GM21515 (cell line): ENCODE results near the gene SIRPB2.
A peak's percentile ranks its signal among the peaks of the same experiment; 100 is the strongest.

Source experiments
- ATAC-seq: cut with Tn5 transposase; IDR thresholded peaks from one replicate; pipeline ENCODE4 v1.9.1; 2021; ENCODE audit not compliant: unreplicated experiment

SIRPB2 gene

DNA sequence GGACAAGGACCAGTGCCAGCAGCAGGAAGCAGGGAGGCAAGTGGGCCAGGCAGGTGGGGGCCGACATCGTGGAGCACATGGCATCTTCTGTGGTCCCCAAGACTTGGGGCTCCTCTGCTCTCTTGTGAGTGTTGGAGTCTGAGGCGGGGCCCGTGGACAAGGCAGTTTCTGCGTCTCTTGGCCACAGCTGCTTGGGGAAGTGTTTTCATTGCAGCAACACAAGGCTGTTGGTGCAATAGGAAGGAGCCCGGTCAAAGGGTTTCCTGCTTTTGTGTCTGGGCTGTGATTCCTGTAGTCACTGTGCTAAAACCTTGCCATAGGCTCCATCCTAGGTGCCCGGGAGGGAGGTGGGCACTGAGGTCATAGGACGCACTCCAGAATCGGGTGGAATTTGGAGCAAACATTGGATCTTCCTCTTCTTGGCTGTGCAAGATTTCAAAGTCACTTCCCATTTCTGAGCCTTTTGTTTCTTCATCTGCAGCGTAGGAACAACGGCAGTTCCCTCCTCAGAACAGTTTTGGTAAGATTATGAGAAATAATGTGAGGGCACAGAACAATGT is at the start of gene SIRPB2:
Gene SIRPB2, minus strand, starts transcription at position 140 of the 560 bp plus-strand sequence. Its CDS starts 61 bp downstream, at position 79.
- ATAC-seq: no peak

GRCh38 chr20:1539816-1540419 is 48.7 kb upstream of the SIRPB2 start:
- no peak for ATAC-seq

DNA sequence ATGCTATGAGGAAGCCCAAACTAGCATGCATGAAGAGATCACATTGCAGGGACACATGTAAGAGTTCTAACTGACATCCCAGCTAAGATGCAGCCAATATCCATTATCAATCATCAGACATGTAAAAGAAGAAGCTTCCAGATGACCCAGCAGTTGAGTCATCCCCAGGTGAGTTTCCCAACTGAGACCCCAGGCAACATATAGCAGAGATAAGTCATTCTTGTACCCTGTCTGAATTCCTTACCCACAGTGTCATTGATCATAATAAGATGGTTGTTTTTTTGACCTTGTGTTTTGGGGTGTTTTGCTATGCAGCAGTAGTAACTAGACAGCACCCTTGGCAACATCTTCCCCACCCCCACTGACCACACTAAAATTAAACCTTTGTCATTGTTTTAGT is 47.4 kb upstream of the SIRPB2 start:
- ATAC-seq: no peak

- no peak for ATAC-seq
Measured at GRCh38 chr20:1537731-1538058, 46.5 kb upstream of the SIRPB2 start.

DNA sequence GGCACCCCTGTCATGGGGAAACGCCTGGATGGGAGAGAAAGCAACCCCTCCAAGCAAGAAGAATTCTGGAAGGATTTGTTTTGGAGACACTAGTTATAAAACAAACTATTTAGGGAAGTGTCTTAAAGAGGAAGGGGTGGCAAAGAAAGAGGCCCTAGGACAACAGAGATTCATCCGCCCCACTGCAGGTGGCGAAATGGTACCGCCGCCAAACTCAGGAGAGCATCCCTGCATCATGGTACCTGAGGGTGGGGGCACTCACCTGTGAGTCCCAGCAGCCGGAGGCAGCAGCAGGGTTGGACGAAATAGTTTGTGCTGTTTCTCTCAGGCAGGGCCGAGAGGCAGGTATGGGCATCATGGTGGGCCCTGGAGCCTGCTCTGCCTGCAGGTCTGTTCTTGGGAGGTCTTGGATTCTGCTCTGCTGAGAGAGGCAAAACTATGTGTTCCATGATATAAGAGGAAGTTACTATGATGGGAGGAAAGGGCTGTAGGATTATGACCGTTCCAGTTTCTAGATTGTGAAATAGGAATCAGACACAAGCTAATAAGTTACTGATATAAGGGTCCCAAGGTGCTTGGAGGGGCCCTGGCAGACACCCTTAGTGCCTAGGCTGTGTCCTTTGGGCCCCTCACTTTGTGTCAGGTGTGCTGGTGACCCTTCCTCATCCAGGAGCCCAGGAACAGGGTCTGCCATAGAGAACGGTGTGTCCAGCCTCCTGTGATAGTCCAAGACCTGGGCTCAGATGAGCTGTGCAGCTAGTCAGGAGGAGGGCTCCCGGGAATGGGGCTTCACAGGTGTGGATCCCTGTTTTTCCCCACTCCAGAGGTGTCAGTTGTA is 45.9 kb upstream of the SIRPB2 start:
- ATAC-seq: no peak

- peak; percentile 89 for ATAC-seq
Measured at GRCh38 chr20:1535420-1536175, 44.4 kb upstream of the SIRPB2 start.

DNA sequence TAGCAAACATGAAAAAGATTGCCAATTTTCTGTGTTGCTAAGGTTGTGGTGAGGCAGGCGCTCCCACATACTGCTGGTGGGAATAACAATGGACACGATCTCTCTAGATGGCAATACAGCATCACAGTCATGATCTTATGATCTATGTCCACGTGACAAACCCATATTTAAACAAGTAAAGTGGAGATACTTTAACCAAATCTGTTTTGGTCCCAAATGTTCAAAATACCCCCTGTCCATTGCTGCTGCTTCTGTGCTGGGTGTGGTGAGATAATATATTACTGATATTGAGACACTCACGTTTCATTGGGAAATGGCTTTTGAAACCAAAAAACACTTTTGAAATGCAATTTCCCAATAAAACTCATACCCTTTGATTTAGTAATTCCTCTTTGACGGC is 43.3 kb upstream of the SIRPB2 start:
- ATAC-seq: no peak

DNA sequence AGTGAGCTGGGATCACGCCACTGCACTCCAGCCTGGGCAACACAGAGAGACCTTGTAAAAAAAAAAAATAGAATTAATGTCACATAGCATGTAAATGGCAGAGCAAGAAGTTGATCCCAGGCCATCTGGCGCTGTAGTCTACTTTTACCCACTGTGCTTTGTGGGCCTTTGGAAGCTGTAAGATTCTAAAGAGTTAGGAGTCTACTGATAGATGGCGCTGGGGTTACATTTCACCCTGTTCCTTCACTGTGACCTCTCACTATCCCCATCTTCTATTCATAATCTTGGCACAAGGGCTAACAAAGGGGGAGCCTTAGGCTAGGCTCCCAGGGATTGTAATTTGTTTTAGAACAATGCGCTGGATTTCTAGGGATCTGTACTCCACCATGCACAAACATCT is 41.8 kb upstream of the SIRPB2 start:
- no peak for ATAC-seq

DNA sequence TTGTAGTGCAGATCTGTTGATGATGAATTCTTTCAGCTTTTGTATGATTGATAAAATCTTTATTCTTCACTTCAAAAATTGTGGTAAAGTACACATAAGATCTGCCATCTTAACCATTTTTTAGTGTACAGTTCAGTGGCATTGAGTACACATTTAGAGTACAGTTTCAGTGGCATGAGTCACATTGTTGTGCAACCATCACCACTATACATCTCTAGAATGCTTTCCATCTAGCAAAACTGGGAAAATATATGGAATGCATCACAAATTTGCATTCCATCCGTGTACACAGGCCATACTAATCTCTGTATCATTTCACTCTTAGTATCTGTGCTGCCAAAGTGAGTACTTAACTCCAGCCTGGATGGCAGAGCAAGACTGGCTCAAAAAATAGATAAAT is 37.6 kb upstream of the SIRPB2 start:
- ATAC-seq: no peak

GRCh38 chr20:1527923-1528322 is 36.7 kb upstream of the SIRPB2 start:
- no peak for ATAC-seq

DNA sequence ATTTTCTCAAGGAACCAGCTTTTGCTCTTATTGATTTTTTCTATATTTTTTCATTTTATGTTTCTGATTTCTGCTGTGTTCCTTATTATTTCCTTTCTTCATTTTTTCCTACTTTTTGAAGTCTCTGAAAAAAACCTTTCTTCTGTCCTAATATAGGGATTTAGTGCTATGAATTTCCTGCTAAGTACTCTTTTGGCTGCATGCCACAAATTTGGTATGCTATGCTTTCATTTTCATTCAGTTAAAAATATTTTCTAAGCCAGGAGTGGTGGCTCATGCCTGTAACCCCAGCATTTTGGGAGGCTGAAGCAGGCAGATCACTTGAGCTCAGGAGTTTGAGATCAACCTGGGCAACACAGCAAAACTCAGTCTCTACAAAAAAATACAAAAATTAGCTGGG is 35.7 kb upstream of the SIRPB2 start:
- no peak for ATAC-seq

- ATAC-seq: no peak
Measured at GRCh38 chr20:1526310-1526709, 35.1 kb upstream of the SIRPB2 start.

DNA sequence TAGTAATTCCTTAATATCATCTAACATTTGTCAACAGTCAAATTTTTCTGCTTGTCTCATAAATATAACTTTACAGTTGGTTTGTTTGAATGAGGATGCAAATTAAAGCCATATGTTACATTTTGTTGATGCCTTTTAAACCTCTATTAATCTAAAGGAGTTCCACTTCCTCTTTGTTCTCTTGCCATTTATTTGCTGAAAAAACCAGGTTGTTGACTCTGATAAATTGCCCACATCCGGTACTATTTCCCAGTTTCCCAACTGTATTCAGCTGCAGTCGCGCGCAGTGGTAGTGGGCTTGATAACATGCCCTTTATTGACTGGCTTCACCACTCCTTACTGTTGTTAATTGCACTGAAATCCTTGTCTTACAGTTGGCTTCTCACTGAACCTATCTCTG is 32.8 kb upstream of the SIRPB2 start:
- no peak for ATAC-seq

GRCh38 chr20:1517010-1517409 is 25.8 kb upstream of the SIRPB2 start:
- no peak for ATAC-seq

GRCh38 chr20:1513801-1514200 is 22.6 kb upstream of the SIRPB2 start:
- ATAC-seq: no peak

GRCh38 chr20:1509237-1509636 is 18.0 kb upstream of the SIRPB2 start:
- no peak for ATAC-seq

DNA sequence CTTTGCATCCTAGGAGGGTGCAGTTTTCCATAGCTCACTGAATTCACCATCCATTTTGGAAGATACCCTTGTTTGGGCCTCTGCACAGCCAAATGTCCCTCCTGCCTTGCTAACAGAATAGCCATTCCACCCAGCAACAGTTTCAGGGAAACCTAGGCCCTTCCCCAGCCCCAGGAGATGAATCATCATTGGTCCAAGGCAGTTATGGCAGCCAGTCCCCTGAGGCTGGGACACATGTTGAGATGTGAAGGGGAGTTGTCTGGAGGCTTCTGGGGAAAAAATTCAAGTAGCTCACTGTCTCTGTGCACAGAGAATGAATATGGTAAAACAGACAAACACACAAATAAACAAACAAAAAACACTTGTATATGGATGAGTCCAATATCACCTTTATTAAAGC is 17.4 kb upstream of the SIRPB2 start:
- no peak for ATAC-seq

GRCh38 chr20:1507276-1507675 is 16.1 kb upstream of the SIRPB2 start:
- ATAC-seq: no peak

DNA sequence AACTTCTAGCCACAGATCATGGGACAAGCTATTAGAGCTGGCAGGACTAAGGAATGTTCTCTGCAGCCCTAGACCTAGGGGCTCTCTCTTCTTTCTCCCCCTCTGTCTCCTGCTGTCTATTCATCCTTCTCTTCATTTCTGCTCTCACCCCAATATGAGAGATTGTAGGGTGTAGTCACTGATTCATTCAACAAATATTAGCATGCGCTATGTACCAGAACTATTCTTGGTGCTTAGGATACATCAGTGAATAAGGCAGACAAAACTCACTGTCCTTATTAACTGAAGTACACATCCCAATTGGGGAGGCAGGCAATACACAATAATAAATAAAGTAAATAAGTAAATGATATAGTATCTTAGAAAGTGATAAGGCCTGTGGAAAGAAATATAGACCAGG is 14.7 kb upstream of the SIRPB2 start:
- no peak for ATAC-seq

- no peak for ATAC-seq
Measured at GRCh38 chr20:1505361-1505760, 14.1 kb upstream of the SIRPB2 start.

DNA sequence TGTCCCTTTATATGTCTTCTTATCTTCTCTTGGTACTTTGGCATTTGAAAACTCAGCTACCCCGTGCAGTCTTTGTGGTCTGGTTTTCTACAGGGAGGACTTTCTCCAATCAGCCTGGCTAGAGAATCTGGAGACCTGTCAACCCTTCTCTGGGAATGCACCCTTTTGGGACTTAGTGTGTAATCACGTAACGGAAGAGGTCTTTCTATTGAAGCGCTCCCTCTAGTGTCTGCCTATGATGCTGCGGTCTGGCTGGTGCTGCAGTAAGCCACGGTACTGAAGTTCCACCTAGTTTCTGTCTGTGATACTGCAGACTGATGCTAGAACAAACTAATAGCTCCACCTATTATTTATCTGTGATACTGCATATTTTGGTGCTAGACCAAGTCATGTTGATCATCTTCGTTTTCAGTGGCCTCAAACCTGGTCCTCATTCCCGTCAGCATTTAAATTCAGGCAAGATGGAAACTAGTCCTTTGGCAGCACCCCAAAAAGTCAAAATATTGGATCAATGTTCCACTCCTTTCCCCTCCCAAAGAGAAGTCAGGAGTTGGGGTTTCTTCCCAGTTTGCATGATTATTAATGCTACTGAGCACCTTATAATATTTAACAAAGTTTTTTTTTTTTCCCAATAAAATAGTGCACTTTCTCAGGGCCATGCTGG is 12.5 kb upstream of the SIRPB2 start:
- ATAC-seq: peak; percentile 99
